Nasal cavity respiratory epithelium epithelial cell of viscerocranial mucosa (primary cell): ENCODE data around the gene EIF3I. TPM values are rescaled to one million over a fixed set of nuclear protein-coding genes. Genes with fewer than 3 reads are reported as not detected.

Experiments used
- total RNA-seq: library from RNA; depleted of rRNA; stranded (reverse); fragments of >200 nt; gene quantifications from 2 replicates; pipeline ENCODE4 v1.2.3, GENCODE V29; 2014

Gene EIF3I
- total RNA-seq, result 235 and 510 TPM in 2 replicates

DNA sequence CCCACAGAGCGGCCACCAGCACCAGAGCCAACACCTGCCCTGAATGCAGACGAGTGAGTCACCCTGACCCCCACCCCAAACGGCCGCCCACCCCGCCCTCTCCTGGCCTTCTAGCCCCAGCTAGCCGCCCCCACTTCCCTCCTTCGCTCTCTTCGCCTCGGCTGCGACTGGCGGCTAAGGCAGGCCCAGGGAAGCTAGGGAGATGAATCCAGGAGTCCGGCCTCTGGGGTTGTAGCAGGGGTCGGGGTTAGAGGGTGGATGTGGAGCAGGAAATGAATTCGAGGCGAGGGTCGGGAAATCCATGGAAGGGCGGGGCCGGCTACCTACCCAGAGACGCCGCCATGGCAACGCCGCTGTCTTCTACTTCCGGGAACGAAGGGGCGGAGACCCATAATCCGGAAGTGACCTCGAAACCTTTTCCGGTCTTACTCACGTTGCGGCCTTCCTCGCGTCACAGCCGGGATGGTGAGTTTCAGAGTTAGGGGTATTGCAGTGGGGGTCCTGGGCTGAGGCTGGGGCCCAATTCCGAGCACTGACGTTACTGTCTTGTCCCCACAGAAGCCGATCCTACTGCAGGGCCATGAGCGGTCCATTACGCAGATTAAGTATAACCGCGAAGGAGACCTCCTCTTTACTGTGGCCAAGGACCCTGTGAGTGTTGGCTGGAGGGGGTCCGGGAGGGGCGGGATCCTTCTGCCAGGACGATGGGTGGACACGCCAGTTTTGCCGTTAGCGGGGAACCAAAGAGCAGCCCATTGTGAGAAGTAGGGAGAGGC lies at the start of gene EIF3I, which contains the start of gene TMEM234:
Gene EIF3I, plus strand, starts transcription at position 428 of the 776 bp plus-strand sequence. Its CDS starts 35 bp downstream, at position 463.
Gene TMEM234, minus strand, starts transcription at position 374 of the 776 bp plus-strand sequence. Its CDS starts 31 bp downstream, at position 343.

DNA sequence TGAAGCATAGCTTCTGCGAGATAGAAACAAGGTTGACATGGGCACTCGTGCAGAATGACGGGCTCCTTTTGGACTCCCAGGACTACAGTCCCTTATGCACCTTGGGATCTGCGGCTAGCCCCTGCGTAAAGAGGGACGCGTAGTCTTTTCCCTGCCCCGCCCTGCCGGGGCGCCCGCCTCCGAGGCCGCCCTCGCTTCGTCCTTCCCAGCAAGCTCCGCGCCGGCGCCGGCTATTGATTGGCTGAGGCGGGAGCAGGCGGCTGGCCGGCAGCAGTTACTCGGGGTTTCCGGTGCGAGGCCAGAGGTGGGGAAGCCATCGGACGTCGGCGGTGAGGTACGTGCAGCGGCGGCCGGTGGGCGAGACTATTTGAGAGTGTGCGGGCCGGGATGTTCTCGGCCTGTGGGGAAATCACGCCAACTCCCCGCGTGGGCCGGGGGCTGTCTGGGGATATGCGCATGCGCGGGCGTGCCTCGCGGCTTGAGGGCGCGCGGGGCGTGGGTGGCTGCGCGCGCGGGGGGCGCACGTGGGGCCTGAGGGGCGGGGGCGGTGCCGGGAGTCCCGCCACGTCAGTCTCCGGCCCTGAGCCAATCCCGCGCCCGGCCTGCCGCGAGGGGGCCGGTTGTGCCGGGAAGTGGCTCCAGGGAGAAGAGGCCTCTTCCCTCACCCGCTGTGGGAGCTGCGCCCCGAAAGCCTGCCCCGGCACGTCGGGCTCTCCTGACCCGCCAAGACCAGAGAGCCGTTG lies 42.6 kb upstream of the EIF3I start, which contains the start of gene TXLNA:
Gene TXLNA, plus strand, starts transcription at position 233 of the 743 bp plus-strand sequence. CDS start 671 bp downstream, outside the sequence.

GRCh38 chr1:32200226-32201010 lies 21.8 kb upstream of the EIF3I start, which contains the start of gene CCDC28B:
TSS of gene CCDC28B (plus strand) at chr1:32200595. CDS start at chr1:32201936, 1,341 bp downstream.

DNA sequence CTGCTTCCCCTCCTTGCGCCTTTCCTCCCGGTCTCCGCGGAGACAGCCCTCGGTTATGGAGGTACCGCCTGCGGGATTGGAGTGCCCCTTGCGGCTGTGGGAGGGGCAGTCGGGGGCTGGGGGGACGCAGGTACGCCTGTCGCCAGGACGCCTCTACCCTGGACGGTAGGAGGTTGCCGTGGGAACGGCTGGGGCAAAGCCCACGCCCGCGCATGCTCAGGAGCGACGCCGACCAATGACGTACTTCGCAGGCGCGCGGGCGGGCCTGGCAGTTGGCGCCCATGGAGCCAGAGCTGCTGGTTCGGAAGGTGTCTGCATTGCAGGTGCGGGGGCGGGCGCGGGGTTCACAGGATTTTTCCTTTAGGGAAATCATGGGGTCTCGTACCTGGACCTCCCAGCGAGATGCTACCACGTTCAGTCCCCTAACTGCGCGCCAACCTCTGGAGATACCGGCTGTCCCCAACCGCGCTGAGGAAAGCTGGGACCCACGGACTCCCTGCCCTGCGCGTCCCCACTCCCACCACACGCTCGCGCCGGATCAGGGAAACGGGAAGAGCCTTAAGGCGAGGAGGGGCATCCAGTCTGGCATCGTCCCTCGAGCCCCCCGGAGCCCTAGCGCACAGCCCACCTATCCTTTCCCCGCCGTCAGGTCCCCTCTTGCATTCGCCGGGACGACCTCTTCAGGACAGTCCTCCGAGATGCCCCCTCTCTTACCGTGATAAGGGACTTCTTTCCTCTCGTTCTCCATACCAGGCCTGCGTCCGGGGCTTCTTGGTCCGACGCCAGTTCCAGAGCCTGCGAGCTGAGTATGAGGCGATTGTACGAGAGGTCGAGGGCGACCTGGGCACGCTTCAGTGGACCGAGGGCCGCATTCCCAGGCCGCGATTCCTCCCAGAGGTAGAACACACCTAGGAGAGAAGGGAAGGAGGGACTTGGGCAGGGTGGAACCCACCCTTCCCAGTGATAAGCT lies 16.5 kb upstream of the EIF3I start, which contains the start of gene IQCC:
Gene IQCC, plus strand, starts transcription at position 271 of the 970 bp plus-strand sequence. Its CDS starts 11 bp downstream, at position 282.

DNA sequence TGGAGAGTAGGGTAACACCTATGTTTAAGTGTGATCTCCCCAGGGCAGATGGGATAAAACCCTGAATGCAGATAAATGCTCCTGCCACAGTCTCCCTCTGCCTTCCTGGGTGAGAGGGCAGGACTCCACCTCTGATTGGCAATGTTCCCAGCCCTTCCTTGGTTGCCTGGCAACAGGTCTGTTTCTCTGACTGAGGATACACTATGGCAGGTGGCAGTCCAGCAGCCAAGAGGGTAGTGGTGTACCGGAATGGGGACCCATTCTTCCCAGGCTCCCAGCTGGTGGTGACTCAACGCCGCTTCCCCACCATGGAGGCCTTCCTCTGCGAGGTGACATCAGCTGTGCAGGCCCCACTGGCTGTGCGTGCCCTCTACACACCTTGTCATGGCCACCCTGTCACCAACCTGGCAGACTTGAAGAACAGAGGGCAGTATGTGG lies 13.3 kb upstream of the EIF3I start, which contains the start of gene DCDC2B:
Gene DCDC2B, plus strand, starts transcription at position 199 of the 438 bp plus-strand sequence. Its CDS starts 5 bp downstream, at position 204.

GRCh38 chr1:32246888-32247273 lies 24.7 kb downstream of the EIF3I start, which contains the start of gene FAM167B:
TSS of gene FAM167B (plus strand) at chr1:32247222. CDS start at chr1:32247422, 200 bp downstream.

GRCh38 chr1:32250893-32251716 lies 28.9 kb downstream of the EIF3I start, which contains the start of gene LCK:
TSS of gene LCK (plus strand) at chr1:32251265. CDS start at chr1:32274330, 23,065 bp downstream.

Other genes starting within 250 kb of the EIF3I start
- gene KHDRBS1, start 208.5 kb upstream of the EIF3I start, total RNA-seq, result 36.6 and 62.8 TPM in 2 replicates
- gene TMEM39B, start 149.5 kb upstream of the EIF3I start, total RNA-seq, result 2.4 and 4.5 TPM in 2 replicates
- gene KPNA6, start 114.4 kb upstream of the EIF3I start, total RNA-seq, result 38.3 and 57.2 TPM in 2 replicates
- gene TXLNA, start 42.7 kb upstream of the EIF3I start, total RNA-seq, result 61.2 and 74.8 TPM in 2 replicates
- 2.7 and 3.5 TPM in 2 replicates for gene CCDC28B, start 21.8 kb upstream of the EIF3I start, total RNA-seq
- gene IQCC, start 16.7 kb upstream of the EIF3I start, total RNA-seq, result 1.9 and 3.1 TPM in 2 replicates
- gene DCDC2B, start 13.3 kb upstream of the EIF3I start, total RNA-seq, result not detected in 2 replicates
- gene TMEM234, start 54 bp upstream of the EIF3I start, total RNA-seq, result 10.9 and 11.2 TPM in 2 replicates
- gene FAM167B, start 24.8 kb downstream of the EIF3I start, total RNA-seq, result 0.34 TPM in 1 of 2 replicates, not detected in the other
- under 0.01 TPM in 1 of 2 replicates, not detected in the other for gene LCK, start 28.9 kb downstream of the EIF3I start, total RNA-seq
- 64.3 and 91.8 TPM in 2 replicates for gene HDAC1, start 69.7 kb downstream of the EIF3I start, total RNA-seq
- gene MARCKSL1, start 113.8 kb downstream of the EIF3I start, total RNA-seq, result 4.4 and 17.9 TPM in 2 replicates
- 0.34 and 0.71 TPM in 2 replicates for gene FAM229A, start 140.1 kb downstream of the EIF3I start, total RNA-seq
- 0.28 and 0.34 TPM in 2 replicates for gene TSSK3, start 140.1 kb downstream of the EIF3I start, total RNA-seq
- 42.4 and 47.7 TPM in 2 replicates for gene BSDC1, start 172.0 kb downstream of the EIF3I start, total RNA-seq
- gene ZBTB8B, start 242.7 kb downstream of the EIF3I start, total RNA-seq, result not detected in 2 replicates